ENCODE data around the gene THAP4. TPM values are rescaled to one million over a fixed set of nuclear protein-coding genes. Genes with fewer than 3 reads are reported as not detected.

Gene THAP4
- total RNA-seq, 1 donor from 2014 or later = 46.0 TPM

DNA sequence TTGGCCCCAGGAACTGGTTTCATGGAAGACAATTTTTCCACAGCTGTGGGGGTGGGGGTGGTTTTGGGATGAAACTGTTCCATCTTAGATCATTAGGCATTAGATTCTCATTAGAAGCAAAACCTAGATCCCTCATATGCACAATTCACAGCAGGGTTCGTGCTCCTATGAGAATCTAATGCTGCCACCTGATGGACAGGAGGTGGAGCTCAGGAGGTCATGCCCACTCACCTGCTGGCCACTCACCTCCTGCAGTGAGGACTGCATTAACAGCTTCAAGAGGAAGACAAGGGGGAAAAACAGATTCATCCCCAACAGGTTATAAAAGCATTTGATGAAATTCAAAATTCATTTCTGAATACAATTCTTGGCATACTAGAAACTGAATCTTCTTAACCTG lies 38.5 kb downstream of the THAP4 start:
- H4K20me1 ChIP-seq (ENCODE audit: insufficient read depth, low read length) = peaks cover 19% of the 10 kb centered on the region
- H3K4me1 Mint-ChIP-seq (ENCODE audit: low read depth, unreplicated experiment) = no peaks in the 10 kb centered on the region
- H3K9me3 Mint-ChIP-seq (ENCODE audit: unreplicated experiment) = no peaks in the 10 kb centered on the region
- no peaks in the 10 kb centered on the region for H3K4me1 ChIP-seq (ENCODE audit: insufficient read depth, low read length)
- no peak overlapping the region for H3K4me3 ChIP-seq (ENCODE audit: insufficient read depth, low read depth, low read length)
- no peaks in the 10 kb centered on the region for H3K27me3 ChIP-seq (ENCODE audit: insufficient read depth, low read length)
- H3K4me3 Mint-ChIP-seq (ENCODE audit: unreplicated experiment) = no peak overlapping the region
- peaks cover 10% of the 10 kb centered on the region for H3K36me3 ChIP-seq (ENCODE audit: insufficient read depth, low read length)
- FAIRE-seq = no peak
- H3K27me3 Mint-ChIP-seq (ENCODE audit: low read depth, unreplicated experiment) = no peaks in the 10 kb centered on the region
- no peaks in the 10 kb centered on the region for H3K79me2 ChIP-seq (ENCODE audit: insufficient read depth, low read length)
- H3K36me3 Mint-ChIP-seq (ENCODE audit: low read depth, unreplicated experiment) = peaks cover 21% of the 10 kb centered on the region
- H3K9ac ChIP-seq (ENCODE audit: low read length) = no peak overlapping the region
- no peak overlapping the region for H3K4me2 ChIP-seq (ENCODE audit: low read length)
- H3K27ac Mint-ChIP-seq (ENCODE audit: unreplicated experiment) = no peak overlapping the region
- no peak for TF ChIP-seq EZH2 (IDR thresholded peaks at IDR 0.05; ENCODE audit: insufficient read depth, low read length)
- TF ChIP-seq, protein P1, sequence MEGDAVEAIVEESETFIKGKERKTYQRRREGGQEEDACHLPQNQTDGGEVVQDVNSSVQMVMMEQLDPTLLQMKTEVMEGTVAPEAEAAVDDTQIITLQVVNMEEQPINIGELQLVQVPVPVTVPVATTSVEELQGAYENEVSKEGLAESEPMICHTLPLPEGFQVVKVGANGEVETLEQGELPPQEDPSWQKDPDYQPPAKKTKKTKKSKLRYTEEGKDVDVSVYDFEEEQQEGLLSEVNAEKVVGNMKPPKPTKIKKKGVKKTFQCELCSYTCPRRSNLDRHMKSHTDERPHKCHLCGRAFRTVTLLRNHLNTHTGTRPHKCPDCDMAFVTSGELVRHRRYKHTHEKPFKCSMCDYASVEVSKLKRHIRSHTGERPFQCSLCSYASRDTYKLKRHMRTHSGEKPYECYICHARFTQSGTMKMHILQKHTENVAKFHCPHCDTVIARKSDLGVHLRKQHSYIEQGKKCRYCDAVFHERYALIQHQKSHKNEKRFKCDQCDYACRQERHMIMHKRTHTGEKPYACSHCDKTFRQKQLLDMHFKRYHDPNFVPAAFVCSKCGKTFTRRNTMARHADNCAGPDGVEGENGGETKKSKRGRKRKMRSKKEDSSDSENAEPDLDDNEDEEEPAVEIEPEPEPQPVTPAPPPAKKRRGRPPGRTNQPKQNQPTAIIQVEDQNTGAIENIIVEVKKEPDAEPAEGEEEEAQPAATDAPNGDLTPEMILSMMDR (IDR thresholded peaks at IDR 0.05; ENCODE audit: insufficient read depth, low read depth, low read length) = no peak
- no peak overlapping the region for H2AFZ ChIP-seq (ENCODE audit: low read depth, low read length)
- H3K27ac ChIP-seq (ENCODE audit: low read depth, low read length) = no peak overlapping the region
- no peak for DNase-seq (ENCODE audit: low read depth)
- H3K9me3 ChIP-seq (ENCODE audit: insufficient read depth, low read depth, low read length) = no peaks in the 10 kb centered on the region

DNA sequence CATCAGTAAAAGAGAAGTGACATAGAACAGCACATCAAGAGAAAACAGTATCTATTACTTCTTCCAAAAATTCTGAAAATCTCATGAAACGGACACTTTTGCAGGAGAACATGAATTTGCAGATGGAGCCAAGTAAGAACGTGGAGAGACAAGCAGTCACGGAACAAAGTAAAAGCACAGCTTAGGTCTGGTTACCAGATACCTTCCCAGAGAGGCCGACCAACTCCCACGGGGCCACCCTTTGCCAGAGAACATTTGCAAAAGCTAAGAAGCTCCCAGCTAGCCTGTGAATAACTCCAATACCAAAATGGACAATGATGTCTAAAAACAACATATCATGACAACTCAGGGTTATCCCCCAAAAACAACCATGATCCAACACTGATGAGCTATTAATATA lies 38.9 kb downstream of the THAP4 start:
- no peaks in the 10 kb centered on the region for H3K4me1 ChIP-seq (ENCODE audit: insufficient read depth, low read length)
- H3K36me3 Mint-ChIP-seq (ENCODE audit: low read depth, unreplicated experiment) = peaks cover 21% of the 10 kb centered on the region
- H4K20me1 ChIP-seq (ENCODE audit: insufficient read depth, low read length) = peaks cover 19% of the 10 kb centered on the region
- no peaks in the 10 kb centered on the region for H3K79me2 ChIP-seq (ENCODE audit: insufficient read depth, low read length)
- FAIRE-seq (no peak), DNase-seq (ENCODE audit: low read depth) (no peak)
- no peak overlapping the region for H3K4me3 Mint-ChIP-seq (ENCODE audit: unreplicated experiment)
- no peak overlapping the region for H3K27ac Mint-ChIP-seq (ENCODE audit: unreplicated experiment)
- no peak overlapping the region for H3K27ac ChIP-seq (ENCODE audit: low read depth, low read length)
- TF ChIP-seq, protein P1 (IDR thresholded peaks at IDR 0.05; ENCODE audit: insufficient read depth, low read depth, low read length) = no peak
- TF ChIP-seq EZH2 (IDR thresholded peaks at IDR 0.05; ENCODE audit: insufficient read depth, low read length) = no peak
- no peaks in the 10 kb centered on the region for H3K27me3 Mint-ChIP-seq (ENCODE audit: low read depth, unreplicated experiment)
- no peaks in the 10 kb centered on the region for H3K27me3 ChIP-seq (ENCODE audit: insufficient read depth, low read length)
- H3K4me2 ChIP-seq (ENCODE audit: low read length) = no peak overlapping the region
- peaks cover 10% of the 10 kb centered on the region for H3K36me3 ChIP-seq (ENCODE audit: insufficient read depth, low read length)
- no peaks in the 10 kb centered on the region for H3K9me3 Mint-ChIP-seq (ENCODE audit: unreplicated experiment)
- no peaks in the 10 kb centered on the region for H3K4me1 Mint-ChIP-seq (ENCODE audit: low read depth, unreplicated experiment)
- H3K9ac ChIP-seq (ENCODE audit: low read length) = no peak overlapping the region
- no peak overlapping the region for H2AFZ ChIP-seq (ENCODE audit: low read depth, low read length)
- H3K4me3 ChIP-seq (ENCODE audit: insufficient read depth, low read depth, low read length) = no peak overlapping the region
- no peaks in the 10 kb centered on the region for H3K9me3 ChIP-seq (ENCODE audit: insufficient read depth, low read depth, low read length)

GRCh38 chr2:241597561-241597960 lies 39.4 kb downstream of the THAP4 start:
- Histone ChIP-seq H3K9me3 (ENCODE audit: insufficient read depth, low read depth, low read length) (no peaks in the 10 kb centered on the region), H3K9ac (ENCODE audit: low read length) (no peak overlapping the region), H3K4me3 (ENCODE audit: insufficient read depth, low read depth, low read length) (no peak overlapping the region), H2AFZ (ENCODE audit: low read depth, low read length) (no peak overlapping the region), H3K4me2 (ENCODE audit: low read length) (no peak overlapping the region), H3K27ac (ENCODE audit: low read depth, low read length) (no peak overlapping the region), H3K79me2 (ENCODE audit: insufficient read depth, low read length) (no peaks in the 10 kb centered on the region), H3K4me1 (ENCODE audit: insufficient read depth, low read length) (no peaks in the 10 kb centered on the region), H4K20me1 (ENCODE audit: insufficient read depth, low read length) (peaks cover 19% of the 10 kb centered on the region), H3K27me3 (ENCODE audit: insufficient read depth, low read length) (no peaks in the 10 kb centered on the region), H3K36me3 (ENCODE audit: insufficient read depth, low read length) (peaks cover 10% of the 10 kb centered on the region)
- no peaks in the 10 kb centered on the region for H3K27me3 Mint-ChIP-seq (ENCODE audit: low read depth, unreplicated experiment)
- H3K27ac Mint-ChIP-seq (ENCODE audit: unreplicated experiment) = no peak overlapping the region
- FAIRE-seq (no peak), DNase-seq (ENCODE audit: low read depth) (no peak)
- TF ChIP-seq, protein P1 (IDR thresholded peaks at IDR 0.05; ENCODE audit: insufficient read depth, low read depth, low read length) = no peak
- TF ChIP-seq EZH2 (IDR thresholded peaks at IDR 0.05; ENCODE audit: insufficient read depth, low read length) = no peak
- H3K9me3 Mint-ChIP-seq (ENCODE audit: unreplicated experiment) = no peaks in the 10 kb centered on the region
- no peak overlapping the region for H3K4me3 Mint-ChIP-seq (ENCODE audit: unreplicated experiment)
- H3K36me3 Mint-ChIP-seq (ENCODE audit: low read depth, unreplicated experiment) = peaks cover 21% of the 10 kb centered on the region
- H3K4me1 Mint-ChIP-seq (ENCODE audit: low read depth, unreplicated experiment) = no peaks in the 10 kb centered on the region
